ENCODE data around the gene PKNOX1. TPM values are rescaled to one million over a fixed set of nuclear protein-coding genes. Genes with fewer than 3 reads are reported as not detected.

The PKNOX1 gene
- total RNA-seq, 1 experiment from 2014 or later = 12.7 TPM

DNA sequence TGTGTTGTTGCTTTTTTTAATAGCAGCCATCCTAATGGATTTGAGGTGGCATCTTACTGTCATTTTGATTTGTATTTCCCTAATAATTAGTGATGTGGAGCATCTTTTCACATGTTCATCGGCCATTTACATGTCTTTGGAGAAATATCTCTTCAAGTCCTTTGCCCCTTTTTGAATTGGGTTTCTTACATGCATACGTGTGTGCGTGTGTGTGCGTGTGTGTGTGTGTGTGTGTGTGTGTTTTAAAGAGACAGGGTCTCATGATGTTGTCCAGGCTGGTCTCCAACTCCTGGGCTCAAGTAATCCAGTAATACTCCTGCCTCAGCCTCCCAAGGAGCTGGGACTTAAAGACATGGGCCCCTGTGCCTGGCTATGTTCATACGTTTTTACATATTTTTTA lies 9.5 kb downstream of the PKNOX1 start:
- Histone ChIP-seq H3K27ac (ENCODE audit: low read depth, low read length) (no peak overlapping the region), H3K27me3 (ENCODE audit: insufficient read depth, low read length) (no peaks in the 10 kb centered on the region), H3K4me3 (replicated peaks in 1 of 2; ENCODE audit: low read depth in 1 of 2, low read length in 2 of 2) (no peak overlapping the region), H3K36me3 (ENCODE audit: control insufficient read depth in 1 of 2, insufficient read depth in 2 of 2, low read length in 2 of 2) (no peaks in the 10 kb centered on the region), H3K4me1 (ENCODE audit: control insufficient read depth in 1 of 2, insufficient read depth in 2 of 2, low read length in 2 of 2) (peaks cover 3 to 10% of the 10 kb centered on the region in 2 experiments; a peak in 2 of 4 replicates), H3K9ac (ENCODE audit: low read length) (no peak overlapping the region), H2AFZ (ENCODE audit: low read depth, low read length, poor library complexity, severe bottlenecking) (no peak overlapping the region), H3K9me3 (ENCODE audit: control insufficient read depth in 1 of 2, insufficient read depth in 1 of 2, low read depth in 1 of 2, low read length in 2 of 2) (no peaks in the 10 kb centered on the region), H3K9me2 (ENCODE audit: insufficient read depth) (no peaks in the 10 kb centered on the region), H3K4me2 (ENCODE audit: low read length) (no peak overlapping the region), H3K79me2 (ENCODE audit: insufficient read depth, low read length) (peaks cover 30% of the 10 kb centered on the region), H4K20me1 (ENCODE audit: insufficient read depth) (no peaks in the 10 kb centered on the region)
- intact Hi-C loops (cut with micrococcal nuclease) = no loop called here
- no peak for TF ChIP-seq POLR2AphosphoS5 (IDR thresholded peaks at IDR 0.05; ENCODE audit: low read depth, low read length)
- TF ChIP-seq POLR2A (IDR thresholded peaks at IDR 0.05; ENCODE audit: borderline replicate concordance, extremely low read depth, insufficient read depth, insufficient read length) = no peak
- TF ChIP-seq CBX3 (IDR thresholded peaks at IDR 0.05; ENCODE audit: low read depth) = no peak
- TF ChIP-seq, protein P1, sequence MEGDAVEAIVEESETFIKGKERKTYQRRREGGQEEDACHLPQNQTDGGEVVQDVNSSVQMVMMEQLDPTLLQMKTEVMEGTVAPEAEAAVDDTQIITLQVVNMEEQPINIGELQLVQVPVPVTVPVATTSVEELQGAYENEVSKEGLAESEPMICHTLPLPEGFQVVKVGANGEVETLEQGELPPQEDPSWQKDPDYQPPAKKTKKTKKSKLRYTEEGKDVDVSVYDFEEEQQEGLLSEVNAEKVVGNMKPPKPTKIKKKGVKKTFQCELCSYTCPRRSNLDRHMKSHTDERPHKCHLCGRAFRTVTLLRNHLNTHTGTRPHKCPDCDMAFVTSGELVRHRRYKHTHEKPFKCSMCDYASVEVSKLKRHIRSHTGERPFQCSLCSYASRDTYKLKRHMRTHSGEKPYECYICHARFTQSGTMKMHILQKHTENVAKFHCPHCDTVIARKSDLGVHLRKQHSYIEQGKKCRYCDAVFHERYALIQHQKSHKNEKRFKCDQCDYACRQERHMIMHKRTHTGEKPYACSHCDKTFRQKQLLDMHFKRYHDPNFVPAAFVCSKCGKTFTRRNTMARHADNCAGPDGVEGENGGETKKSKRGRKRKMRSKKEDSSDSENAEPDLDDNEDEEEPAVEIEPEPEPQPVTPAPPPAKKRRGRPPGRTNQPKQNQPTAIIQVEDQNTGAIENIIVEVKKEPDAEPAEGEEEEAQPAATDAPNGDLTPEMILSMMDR (IDR thresholded peaks at IDR 0.05 in 2 of 3, conservative IDR thresholded peaks at IDR 0.05 in 1 of 3; ENCODE audit: borderline replicate concordance in 1 of 3, insufficient read depth in 1 of 3, low read depth in 2 of 3, low read length in 2 of 3) = no peak
- no peak for TF ChIP-seq EGR1 (IDR thresholded peaks at IDR 0.05; ENCODE audit: low read depth)
- no peak for TF ChIP-seq EZH2phosphoT487 (IDR thresholded peaks at IDR 0.05; ENCODE audit: borderline replicate concordance)
- TF ChIP-seq CEBPB (IDR thresholded peaks at IDR 0.05; ENCODE audit: low read depth) = no peak
- no peak for TF ChIP-seq RAD21 (IDR thresholded peaks at IDR 0.05; ENCODE audit: low read depth)
- no peak for TF ChIP-seq SP1 (IDR thresholded peaks at IDR 0.05; ENCODE audit: low read depth)
- no peak for TF ChIP-seq ZNF274 (IDR thresholded peaks at IDR 0.05; ENCODE audit: low read depth, low read length)
- TF ChIP-seq TCF7L2 (IDR thresholded peaks at IDR 0.05; ENCODE audit: borderline replicate concordance, extremely low read depth, insufficient read depth, insufficient read length) = no peak
- no peak for TF ChIP-seq JUND (IDR thresholded peaks at IDR 0.05)
- TF ChIP-seq, protein P2, sequence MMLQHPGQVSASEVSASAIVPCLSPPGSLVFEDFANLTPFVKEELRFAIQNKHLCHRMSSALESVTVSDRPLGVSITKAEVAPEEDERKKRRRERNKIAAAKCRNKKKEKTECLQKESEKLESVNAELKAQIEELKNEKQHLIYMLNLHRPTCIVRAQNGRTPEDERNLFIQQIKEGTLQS (IDR thresholded peaks at IDR 0.05) = no peak
- TF ChIP-seq ZFX (IDR thresholded peaks at IDR 0.05) = no peak
- no peak for TF ChIP-seq EZH2 (IDR thresholded peaks at IDR 0.05)
- DNase-seq (ENCODE audit: low read depth, low spot score) (no peak), ATAC-seq (no peak)
- BruUV-seq (replicated peaks) = no TSS peak
- RAD21 ChIA-PET (ENCODE audit: low non-redundant PET in 1 of 2, low total read pairs in 2 of 2, uncharacterized antibody in 2 of 2, unreplicated experiment in 2 of 2) = no interaction called here
- CTCF ChIA-PET = no interaction called here
- POLR2A ChIA-PET = no interaction called here

All from HCT116 (cell line).